ENCODE measurements around the gene RPS6KA2. TPM values are rescaled to one million over a fixed set of nuclear protein-coding genes. Genes with fewer than 3 reads are reported as not detected.

RPS6KA2 gene
- total and polyA plus RNA-seq, 2 experiments from 2014 or later, result 45.1 to 49.0 TPM

GRCh38 chr6:166596776-166597507 is 30.1 kb downstream of the RPS6KA2 start:
- Histone ChIP-seq H3K27ac (peak overlapping the region; percentile 96; the same call in 1 of the 2 replicates), H3K4me1 (ENCODE audit: insufficient read depth) (peaks cover 60% of the 10 kb centered on the region), H3K79me2 (ENCODE audit: insufficient read depth) (peaks cover 65% of the 10 kb centered on the region)

DNA sequence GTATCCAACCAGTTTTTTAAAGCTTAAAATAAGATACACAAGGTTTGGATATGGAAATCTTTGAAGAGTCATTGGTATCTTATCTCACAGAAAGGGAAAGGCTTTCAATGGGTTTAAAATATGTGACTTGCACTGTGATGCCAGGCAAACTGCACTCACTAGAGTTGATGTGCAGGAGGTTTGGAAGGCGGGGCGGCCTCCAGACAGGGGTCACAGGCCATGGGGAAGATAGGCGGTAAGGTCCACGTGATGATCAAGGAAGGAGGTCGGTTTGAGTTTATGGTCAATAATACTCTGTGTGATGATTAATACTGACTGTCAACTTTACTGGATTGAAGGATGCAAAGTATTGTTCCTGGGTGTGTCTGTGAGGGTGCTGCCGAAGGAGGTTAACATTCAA is 31.1 kb downstream of the RPS6KA2 start:
- Histone ChIP-seq H3K9ac (peak overlapping the region; percentile 65), H3K79me2 (ENCODE audit: insufficient read depth) (peaks cover 65% of the 10 kb centered on the region), H4K20me1 (ENCODE audit: insufficient read depth) (no peaks in the 10 kb centered on the region), H3K27me3 (replicated peaks; ENCODE audit: insufficient read depth) (no peaks in the 10 kb centered on the region), H3K36me3 (ENCODE audit: low read depth) (no peaks in the 10 kb centered on the region), H3K4me2 (ENCODE audit: unreplicated experiment) (peak overlapping the region; percentile 78), H3K4me1 (ENCODE audit: insufficient read depth) (peaks cover 57% of the 10 kb centered on the region), H3K27ac (peak overlapping the region; percentile 96), H3K4me3 (peak overlapping the region; percentile 27; the same call in 1 of the 2 replicates), H3K9me3 (ENCODE audit: low read depth) (no peaks in the 10 kb centered on the region), H3K9me2 (ENCODE audit: insufficient read depth) (no peaks in the 10 kb centered on the region), H2AFZ (no peak overlapping the region), H3F3A (ENCODE audit: insufficient read depth) (peaks cover 63% of the 10 kb centered on the region)
- TF ChIP-seq EZH2 (IDR thresholded peaks at IDR 0.05; ENCODE audit: insufficient read depth, poor library complexity, severe bottlenecking), result no peak
- no peak for TF ChIP-seq EZH2phosphoT487 (IDR thresholded peaks at IDR 0.05; ENCODE audit: insufficient read depth, low read depth)
- WGBS, 2 experiments (ENCODE audit: low coverage in 1 of 2, low lambda C conversion rate in 2 of 2, missing lambda C conversion rate in 2 of 2), result 95% methylated on average over 6 of the region's 6 CpGs
- in situ Hi-C loops (cut with MboI), result no loop called here
- DNase-seq, result no peak

More at GRCh38 chr6:166596776-166597507, 30.1 kb downstream of the RPS6KA2 start:
- 88 to 89% methylated on average over 15 of the region's 15 CpGs for WGBS, 2 experiments (ENCODE audit: low coverage in 1 of 2, low lambda C conversion rate in 2 of 2, missing lambda C conversion rate in 2 of 2)
- no peak for DNase-seq
- H3K9ac ChIP-seq, result 0 out of 2 replicates have a peak overlapping the region, but pooled peaks have one; percentile 65
- no peak overlapping the region for H2AFZ ChIP-seq
- H3F3A ChIP-seq (ENCODE audit: insufficient read depth), result peaks cover 63% of the 10 kb centered on the region
- no peaks in the 10 kb centered on the region for H4K20me1 ChIP-seq (ENCODE audit: insufficient read depth)
- H3K9me2 ChIP-seq (ENCODE audit: insufficient read depth), result no peaks in the 10 kb centered on the region
- no peak for TF ChIP-seq EZH2 (IDR thresholded peaks at IDR 0.05; ENCODE audit: insufficient read depth, poor library complexity, severe bottlenecking)
- no peak for TF ChIP-seq EZH2phosphoT487 (IDR thresholded peaks at IDR 0.05; ENCODE audit: insufficient read depth, low read depth)
- H3K27me3 ChIP-seq (replicated peaks; ENCODE audit: insufficient read depth), result no peaks in the 10 kb centered on the region
- no peaks in the 10 kb centered on the region for H3K36me3 ChIP-seq (ENCODE audit: low read depth)
- no peaks in the 10 kb centered on the region for H3K9me3 ChIP-seq (ENCODE audit: low read depth)
- peak overlapping the region; percentile 57 for H3K4me2 ChIP-seq (ENCODE audit: unreplicated experiment)
- in situ Hi-C loops (cut with MboI), result no loop called here
- no peak overlapping the region for H3K4me3 ChIP-seq

DNA sequence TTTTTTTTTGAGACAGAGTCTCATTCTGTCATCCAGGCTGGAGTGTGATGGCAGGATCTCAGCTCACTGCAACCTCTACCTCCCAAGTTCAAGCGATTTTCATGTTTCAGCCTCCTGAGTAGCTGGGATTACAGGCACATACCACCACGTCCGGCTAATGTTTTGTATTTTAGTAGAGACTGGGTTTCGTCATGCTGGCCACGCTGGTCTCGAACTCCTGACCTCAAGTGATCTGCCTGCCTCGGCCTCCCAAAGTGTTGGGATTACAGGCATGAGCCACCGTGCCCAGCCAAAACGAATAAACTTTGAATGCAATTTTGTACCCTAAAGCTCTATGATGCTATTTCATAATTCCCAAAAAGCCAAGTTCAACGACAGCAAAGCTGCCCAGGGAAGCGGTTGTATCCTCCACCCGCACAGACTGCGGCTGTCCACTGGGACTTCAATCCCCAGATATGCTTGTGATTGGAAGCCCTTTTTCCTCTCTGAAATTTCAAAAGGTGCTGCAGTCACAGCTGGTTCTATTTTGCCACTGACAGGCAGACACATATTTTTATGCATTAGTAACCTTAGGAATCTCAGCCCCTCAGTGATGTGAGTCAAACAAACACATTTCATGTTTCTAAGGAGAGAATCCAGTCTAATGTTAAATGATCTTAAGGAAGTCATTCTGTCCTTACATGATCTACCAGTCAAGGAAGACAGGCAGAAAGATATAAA is 31.8 kb downstream of the RPS6KA2 start:
- WGBS, 2 experiments (ENCODE audit: low coverage in 1 of 2, low lambda C conversion rate in 2 of 2, missing lambda C conversion rate in 2 of 2), result 39 to 46% methylated on average over 13 of the region's 13 CpGs
- Histone ChIP-seq H3K4me1 (ENCODE audit: insufficient read depth) (peaks cover 49% of the 10 kb centered on the region), H3K9ac (peak overlapping the region; percentile 65), H2AFZ (no peak overlapping the region), H3K4me3 (peak overlapping the region; percentile 27; the same call in 1 of the 2 replicates), H3K27ac (peak overlapping the region; percentile 96), H3K36me3 (ENCODE audit: low read depth) (no peaks in the 10 kb centered on the region), H3K79me2 (ENCODE audit: insufficient read depth) (peaks cover 65% of the 10 kb centered on the region), H3K27me3 (replicated peaks; ENCODE audit: insufficient read depth) (no peaks in the 10 kb centered on the region), H4K20me1 (ENCODE audit: insufficient read depth) (no peaks in the 10 kb centered on the region), H3F3A (ENCODE audit: insufficient read depth) (peaks cover 57% of the 10 kb centered on the region), H3K9me3 (ENCODE audit: low read depth) (no peaks in the 10 kb centered on the region), H3K9me2 (ENCODE audit: insufficient read depth) (no peaks in the 10 kb centered on the region), H3K4me2 (ENCODE audit: unreplicated experiment) (peak overlapping the region; percentile 78)
- DNase-seq, result peak; percentile 92
- in situ Hi-C loops (cut with MboI), result no loop called here
- TF ChIP-seq EZH2 (IDR thresholded peaks at IDR 0.05; ENCODE audit: insufficient read depth, poor library complexity, severe bottlenecking) (no peak), EZH2phosphoT487 (IDR thresholded peaks at IDR 0.05; ENCODE audit: insufficient read depth, low read depth) (no peak)

DNA sequence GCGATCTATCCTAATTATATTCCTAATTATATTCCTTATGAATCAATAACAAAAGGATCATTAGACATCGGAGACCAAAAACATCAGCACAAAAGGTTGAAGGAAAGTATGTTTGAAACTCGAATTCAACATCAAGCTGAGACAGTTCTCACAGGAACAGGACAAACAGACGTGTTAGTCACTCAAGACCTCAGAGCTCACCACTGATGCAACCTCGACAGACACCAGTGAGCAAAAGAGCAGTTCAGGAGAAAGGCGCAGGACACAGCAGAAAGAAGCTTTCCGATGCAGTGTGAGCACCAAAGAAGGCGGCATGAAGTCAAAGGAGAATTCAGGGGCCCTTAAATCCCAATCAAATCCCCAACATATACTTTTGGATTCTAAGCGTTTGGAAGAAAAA is 34.2 kb downstream of the RPS6KA2 start:
- H3K27me3 ChIP-seq (replicated peaks; ENCODE audit: insufficient read depth), result no peaks in the 10 kb centered on the region
- H2AFZ ChIP-seq, result no peak overlapping the region
- peaks cover 73% of the 10 kb centered on the region for H3K79me2 ChIP-seq (ENCODE audit: insufficient read depth)
- no peak overlapping the region for H3K4me2 ChIP-seq (ENCODE audit: unreplicated experiment)
- in situ Hi-C loops (cut with MboI), result no loop called here
- 92 to 93% methylated on average over 9 of the region's 9 CpGs for WGBS, 2 experiments (ENCODE audit: low coverage in 1 of 2, low lambda C conversion rate in 2 of 2, missing lambda C conversion rate in 2 of 2)
- TF ChIP-seq EZH2phosphoT487 (IDR thresholded peaks at IDR 0.05; ENCODE audit: insufficient read depth, low read depth), result no peak
- no peak for TF ChIP-seq EZH2 (IDR thresholded peaks at IDR 0.05; ENCODE audit: insufficient read depth, poor library complexity, severe bottlenecking)
- H3K9ac ChIP-seq, result no peak overlapping the region
- H3K27ac ChIP-seq, result no peak overlapping the region
- no peaks in the 10 kb centered on the region for H3K9me2 ChIP-seq (ENCODE audit: insufficient read depth)
- H3F3A ChIP-seq (ENCODE audit: insufficient read depth), result peaks cover 45% of the 10 kb centered on the region
- H3K9me3 ChIP-seq (ENCODE audit: low read depth), result no peaks in the 10 kb centered on the region
- DNase-seq, result peak; percentile 49
- H3K36me3 ChIP-seq (ENCODE audit: low read depth), result no peaks in the 10 kb centered on the region
- no peaks in the 10 kb centered on the region for H4K20me1 ChIP-seq (ENCODE audit: insufficient read depth)
- H3K4me1 ChIP-seq (ENCODE audit: insufficient read depth), result peaks cover 49% of the 10 kb centered on the region
- H3K4me3 ChIP-seq, result no peak overlapping the region

Data from GM23248 (cell line).